GM12872 (cell line): Measurements from ENCODE around the gene PCDHGA1.

ENCODE experiments used
- CTCF ChIP-seq: IDR thresholded peaks from 3 replicates; pipeline ENCODE4 v1.5.1; 2011; ENCODE audit warnings: low read depth, mild to moderate bottlenecking, low read length, moderate library complexity; ENCODE audit not compliant: insufficient read depth

PCDHGA1 gene

GRCh38 chr5:141409598-141410306 is 79.4 kb downstream of the PCDHGA1 start:
- TF ChIP-seq CTCF = no peak

- no peak for TF ChIP-seq CTCF
Observed at GRCh38 chr5:141411575-141411974, 81.3 kb downstream of the PCDHGA1 start.

- peak; percentile 81 for TF ChIP-seq CTCF
Observed at GRCh38 chr5:141412854-141413539, 82.7 kb downstream of the PCDHGA1 start, which contains the start of gene PCDHGA10. PCDHGA10 (plus strand) TSS chr5:141412987; CDS start chr5:141413176, 189 bp downstream.

GRCh38 chr5:141413540-141414069 is 83.3 kb downstream of the PCDHGA1 start:
- TF ChIP-seq CTCF = no peak

GRCh38 chr5:141417494-141418172 is 87.3 kb downstream of the PCDHGA1 start, which contains the start of gene PCDHGB7:
PCDHGB7 (plus strand) TSS chr5:141417677; CDS start chr5:141417860, 183 bp downstream.
- peak; percentile 83 for TF ChIP-seq CTCF

GRCh38 chr5:141419074-141419880 is 89.0 kb downstream of the PCDHGA1 start:
- TF ChIP-seq CTCF = no peak
